LoVo (cell line): ENCODE data around the gene CAMTA1.

Source experiments
- DNase-seq: peaks from one replicate; pipeline ENCODE4 v3.0.0-alpha.2; 2016; ENCODE audit warnings: low spot score

Gene CAMTA1

GRCh38 chr1:6873298-6874015 lies 88.2 kb downstream of the CAMTA1 start:
- DNase-seq, result no peak

DNA sequence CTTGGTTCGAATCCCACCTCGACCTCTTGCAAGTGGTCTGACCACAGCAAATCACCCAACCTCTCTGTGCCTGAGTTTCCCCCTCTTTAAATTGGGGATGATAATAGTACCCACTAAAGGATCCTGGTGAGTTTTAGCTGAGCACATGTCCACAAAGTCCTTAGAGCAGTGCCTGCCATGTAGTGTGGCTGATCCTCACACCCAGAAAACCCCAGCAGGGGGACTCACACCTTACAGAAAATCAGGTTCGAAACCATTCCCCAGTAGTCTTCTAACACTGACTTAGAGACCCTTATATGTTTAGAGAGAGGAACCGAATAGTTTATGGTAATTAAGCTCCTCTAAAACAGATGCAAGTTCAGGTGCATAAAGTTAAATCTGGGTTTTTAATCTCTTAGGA lies 89.0 kb downstream of the CAMTA1 start:
- DNase-seq, result no peak

- DNase-seq, result no peak
Measured at GRCh38 chr1:6880951-6881690, 95.9 kb downstream of the CAMTA1 start.

DNA sequence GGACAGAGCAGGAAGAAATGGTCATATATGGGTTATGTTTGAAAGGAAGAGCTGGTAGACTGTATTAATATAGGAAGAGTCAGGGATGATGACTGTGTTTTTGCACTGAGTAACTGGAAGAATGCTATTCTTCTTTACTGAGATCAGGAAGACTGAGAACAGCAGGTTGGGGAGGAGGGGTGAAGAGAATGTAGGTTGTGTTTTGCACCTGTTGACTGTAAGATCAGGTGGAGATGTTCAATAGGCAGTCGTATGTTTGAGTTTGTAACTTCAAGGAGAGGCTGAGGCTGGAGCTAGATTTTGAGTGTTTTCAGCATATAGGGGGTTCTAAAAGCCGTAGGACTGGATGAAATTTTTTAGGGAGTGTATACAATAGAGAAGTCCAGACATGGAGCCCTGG lies 97.2 kb downstream of the CAMTA1 start:
- no peak for DNase-seq

DNA sequence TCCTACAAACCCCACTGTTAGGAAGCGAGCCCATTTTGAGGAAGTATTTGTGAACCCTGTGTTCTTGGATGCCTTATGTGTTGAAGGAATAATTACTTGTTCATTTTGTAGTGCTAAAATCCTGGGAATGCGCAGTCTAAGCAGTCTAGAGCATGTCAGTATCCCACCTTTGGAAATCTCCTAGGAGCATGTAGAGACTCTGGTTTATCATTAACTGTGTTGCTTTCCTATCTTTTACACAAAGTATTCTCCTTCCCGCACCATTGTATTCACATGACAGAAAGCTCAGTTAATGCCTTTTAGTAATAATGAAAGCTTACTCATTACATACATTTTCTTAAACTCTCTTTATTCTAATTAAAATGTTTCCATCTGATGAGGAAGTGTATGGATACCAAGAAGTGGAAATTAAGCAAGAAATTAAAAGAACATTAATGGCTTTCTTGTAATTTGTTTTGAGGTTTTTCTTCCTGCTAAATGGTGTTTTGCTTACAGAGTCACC lies 99.4 kb downstream of the CAMTA1 start:
- no peak for DNase-seq

DNA sequence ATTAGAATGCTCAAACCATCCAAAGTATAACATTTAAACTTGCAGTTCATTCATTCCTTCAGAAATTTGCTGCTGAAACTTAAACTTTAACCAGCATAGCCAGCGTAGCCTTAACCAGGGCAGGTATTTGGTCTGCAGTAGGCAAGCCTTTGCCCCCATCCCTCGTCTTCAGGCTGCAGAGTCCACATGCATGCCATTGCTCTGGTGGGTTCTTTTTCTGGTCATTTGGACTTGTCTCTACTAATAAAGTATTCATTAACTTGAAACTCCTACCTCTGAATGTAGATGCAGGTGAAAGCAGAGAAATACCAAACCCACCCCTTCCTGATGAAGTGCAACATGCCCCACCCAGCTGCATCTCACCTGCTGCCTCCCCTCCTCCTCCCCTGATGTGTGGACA lies 100.2 kb downstream of the CAMTA1 start:
- DNase-seq, result no peak

- DNase-seq, result no peak
Measured at GRCh38 chr1:6886523-6886922, 101.3 kb downstream of the CAMTA1 start.

DNA sequence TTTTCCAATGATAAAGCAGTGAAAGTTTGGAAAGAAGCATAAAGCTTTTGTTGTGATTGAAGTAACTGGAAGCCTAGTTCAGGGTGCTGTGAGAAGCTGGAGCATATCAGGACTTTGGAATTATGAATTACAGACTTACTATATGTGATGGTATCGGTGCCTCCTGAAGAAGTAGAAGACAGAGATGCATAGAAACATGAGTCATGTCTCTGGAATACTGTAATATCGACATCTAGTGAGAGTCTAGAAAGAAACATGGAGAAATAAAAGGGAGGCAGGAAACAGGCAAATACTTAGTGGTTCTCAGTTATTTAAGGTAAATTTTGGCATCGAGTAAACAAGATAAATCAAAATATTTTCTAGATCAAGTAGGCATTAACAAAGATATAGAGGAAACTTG lies 103.0 kb downstream of the CAMTA1 start:
- DNase-seq, result no peak

DNA sequence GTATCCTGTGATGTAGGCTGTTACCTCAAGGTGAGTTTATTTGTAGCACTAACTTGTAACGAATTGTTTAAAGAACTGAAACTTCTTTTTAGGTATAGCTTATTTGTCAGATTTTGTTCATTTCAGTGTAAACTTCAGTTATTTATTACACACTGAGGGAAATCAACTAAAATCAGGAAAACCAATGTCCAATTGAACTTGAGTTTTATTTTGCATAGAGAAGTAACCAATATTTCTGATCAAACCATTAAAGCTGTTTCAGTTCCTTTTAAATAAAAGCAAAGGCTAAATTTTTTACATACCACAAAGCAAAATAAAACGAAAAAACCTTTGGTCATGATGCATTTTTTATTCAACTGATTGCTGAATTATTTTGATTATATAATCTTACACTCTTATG lies 103.6 kb downstream of the CAMTA1 start:
- DNase-seq, result no peak

- peak; percentile 47 for DNase-seq
Measured at GRCh38 chr1:6889875-6890480, 104.7 kb downstream of the CAMTA1 start.

DNA sequence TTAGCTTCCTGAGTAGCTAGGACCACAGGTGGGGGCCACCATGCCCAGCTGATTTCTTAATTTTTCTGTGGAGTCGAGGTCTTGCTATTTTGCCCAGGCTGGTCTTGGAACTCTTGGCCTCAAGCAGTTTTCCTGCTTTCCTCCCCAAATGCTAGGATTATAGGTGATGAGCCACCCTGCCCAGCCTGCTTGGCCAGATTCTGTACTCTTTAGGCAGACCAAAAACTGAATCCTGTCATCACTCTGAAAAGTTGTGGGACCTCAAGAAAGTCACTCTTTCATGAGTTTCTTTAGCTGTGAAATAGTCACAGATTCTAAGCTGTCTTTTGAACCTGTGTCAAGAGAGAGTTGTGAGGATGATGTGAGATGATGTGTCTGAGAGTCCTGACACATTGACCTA lies 105.4 kb downstream of the CAMTA1 start:
- no peak for DNase-seq

DNA sequence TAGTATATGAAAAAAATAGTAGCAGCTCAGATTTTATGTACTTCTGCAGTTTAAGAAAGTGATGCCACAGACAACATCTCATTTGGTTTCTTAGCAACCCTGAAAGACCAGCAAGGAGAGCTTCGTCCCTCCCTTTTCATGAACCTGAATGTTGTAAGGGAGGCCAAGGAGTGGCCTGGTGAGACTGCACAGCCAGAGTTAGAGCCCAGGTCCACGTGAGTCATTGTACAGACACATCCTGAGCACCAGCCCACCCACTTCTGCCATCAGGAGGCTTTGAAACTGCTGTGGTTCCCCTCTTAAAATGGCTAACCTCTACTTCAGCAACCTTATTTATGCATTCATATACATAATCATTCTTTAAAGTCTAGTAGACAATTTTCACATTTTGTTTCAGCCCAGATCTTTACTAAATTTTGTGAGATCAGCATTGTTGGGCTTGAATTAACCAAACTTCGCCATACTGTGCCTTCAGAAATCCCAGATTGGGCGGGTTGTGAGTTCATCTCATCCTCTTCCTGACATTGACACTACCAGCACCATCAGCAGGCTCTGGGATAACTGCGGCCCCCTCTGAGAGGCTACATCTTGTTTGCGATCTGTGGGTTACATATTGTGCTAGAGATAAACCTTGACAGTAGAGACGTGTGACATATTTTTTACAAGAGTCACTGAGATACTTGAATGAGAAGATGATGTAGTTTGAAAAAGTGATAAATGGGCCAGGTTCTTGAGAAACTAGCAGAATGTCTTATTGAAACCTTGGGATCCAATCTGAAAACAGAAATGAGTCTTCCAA lies 106.7 kb downstream of the CAMTA1 start:
- DNase-seq, result no peak

DNA sequence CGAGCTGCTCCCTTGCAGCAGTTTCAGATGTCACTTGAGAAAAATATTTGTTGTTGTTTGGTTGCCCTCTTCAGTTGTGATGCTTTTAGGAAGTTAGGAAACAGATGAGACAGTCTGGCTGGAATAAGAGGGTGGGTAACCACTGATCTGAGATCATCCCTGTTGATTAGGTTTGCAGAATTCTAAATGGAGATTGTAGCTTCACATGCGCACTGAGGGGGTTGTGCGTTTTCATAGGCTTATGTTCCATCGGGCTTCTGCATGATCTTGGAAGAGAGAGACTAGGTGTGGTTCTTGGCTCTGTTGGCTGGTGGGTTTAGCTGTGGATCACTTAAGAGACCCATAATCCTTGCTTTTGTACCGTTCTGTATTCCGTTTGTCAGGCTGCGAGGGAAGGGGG lies 108.1 kb downstream of the CAMTA1 start:
- no peak for DNase-seq

DNA sequence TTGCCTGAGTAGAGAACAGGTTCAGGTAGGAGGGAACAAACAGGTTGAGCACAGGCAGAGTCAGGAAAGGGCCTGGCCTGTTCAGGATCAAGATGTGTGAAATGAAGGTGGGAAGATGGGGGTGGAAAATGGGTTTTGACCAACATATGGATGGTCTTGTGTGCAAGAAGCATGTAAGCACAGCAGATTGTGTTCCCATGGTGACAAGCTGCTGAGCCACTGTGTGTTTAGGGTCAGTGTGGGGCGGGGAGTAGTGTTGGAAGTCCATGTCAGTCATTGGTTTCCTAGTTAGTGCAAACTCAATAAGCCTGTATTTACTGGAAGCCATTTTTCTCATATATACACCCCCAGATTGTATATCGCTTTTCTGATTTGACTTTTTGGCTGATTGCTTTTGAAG lies 111.9 kb downstream of the CAMTA1 start:
- no peak for DNase-seq

DNA sequence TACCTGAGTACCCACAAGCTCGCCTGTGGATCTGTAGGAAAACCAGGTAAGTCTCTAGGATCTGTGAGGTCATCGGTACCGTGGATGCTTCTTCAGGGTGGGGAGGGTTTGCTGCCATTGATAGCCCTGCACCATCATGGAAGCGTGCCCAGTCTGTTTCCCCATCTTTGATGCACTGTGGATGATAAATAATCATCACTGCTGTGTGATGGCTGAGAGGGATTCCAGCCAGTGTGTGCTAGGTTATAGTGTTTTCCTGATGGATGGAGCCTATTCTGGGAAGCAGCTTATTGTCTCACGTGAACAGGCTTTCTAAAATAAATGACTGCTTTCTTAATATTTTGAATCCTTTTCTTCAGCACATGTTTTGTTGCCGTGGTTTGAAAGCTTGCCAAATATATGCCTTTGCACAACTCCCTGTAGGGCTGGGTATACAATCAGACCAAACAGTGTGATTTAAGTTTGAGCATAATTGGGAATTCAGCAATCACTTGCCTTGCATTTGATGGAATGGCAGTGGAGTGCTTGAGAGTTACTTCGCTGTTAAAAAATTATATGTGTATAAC lies 113.8 kb downstream of the CAMTA1 start:
- DNase-seq, result no peak

DNA sequence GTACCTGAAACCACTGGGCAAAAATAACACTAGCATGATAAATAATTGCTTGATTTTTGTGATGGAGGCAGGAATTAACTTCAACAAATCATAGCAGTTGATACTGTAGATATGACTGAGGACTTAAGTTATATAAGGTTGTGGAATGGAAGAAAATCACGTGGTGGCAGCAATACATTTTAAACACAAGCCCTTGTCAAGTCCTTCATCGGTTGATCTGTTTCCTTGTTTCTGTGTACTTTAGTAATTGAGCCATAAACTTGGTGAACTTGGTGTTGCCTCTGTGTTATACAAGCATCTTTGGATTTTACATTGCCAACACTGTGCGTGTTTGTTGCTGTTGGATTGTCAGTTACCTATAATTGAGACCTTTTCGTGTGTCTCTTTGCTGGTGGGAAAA lies 114.4 kb downstream of the CAMTA1 start:
- no peak for DNase-seq

DNA sequence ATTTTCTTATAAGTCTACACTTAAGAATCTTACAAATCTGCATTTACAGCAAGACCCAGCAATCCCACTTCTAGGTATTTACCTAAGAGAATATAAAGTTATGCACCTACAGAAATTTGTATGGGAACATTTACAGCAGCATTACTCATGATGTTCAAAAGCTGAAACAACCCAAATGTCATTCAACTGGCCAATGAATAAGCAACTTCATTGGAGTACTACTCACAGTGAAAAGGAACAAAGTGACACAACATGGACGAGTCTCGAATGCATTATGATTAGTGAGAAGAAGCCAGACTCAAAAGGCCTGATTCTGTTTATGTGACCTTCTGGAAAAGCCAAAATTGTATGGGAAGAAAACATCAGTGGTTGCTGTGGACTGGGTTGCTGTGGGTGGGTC lies 116.9 kb downstream of the CAMTA1 start:
- no peak for DNase-seq

- DNase-seq, result no peak
Measured at GRCh38 chr1:6904476-6905170, 119.4 kb downstream of the CAMTA1 start.

DNA sequence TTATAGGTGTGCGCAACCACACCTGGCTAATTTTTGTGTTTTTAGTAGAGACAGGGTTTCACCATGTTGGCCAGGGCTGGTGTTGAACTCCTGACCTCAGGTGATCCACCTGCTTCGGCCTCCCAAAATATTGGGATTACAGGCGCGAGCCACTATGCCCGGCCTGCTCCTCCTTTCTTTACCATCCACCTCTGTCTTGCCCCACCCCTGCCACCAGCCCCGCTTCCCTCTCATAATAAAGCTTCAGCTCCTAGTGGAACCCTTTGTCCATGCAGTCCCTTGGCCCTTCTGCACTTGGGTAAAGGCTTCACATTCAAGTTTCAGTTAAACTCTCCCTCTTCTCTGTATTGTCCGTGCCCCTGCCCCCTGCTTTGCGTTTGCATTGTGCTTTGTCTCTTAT lies 120.1 kb downstream of the CAMTA1 start:
- no peak for DNase-seq

- no peak for DNase-seq
Measured at GRCh38 chr1:6905790-6906189, 120.5 kb downstream of the CAMTA1 start.

GRCh38 chr1:6906783-6907182 lies 121.5 kb downstream of the CAMTA1 start:
- no peak for DNase-seq
